Stimulated activated CD8-positive, alpha-beta memory T cell treated with anti-CD3 and anti-CD28 coated beads, Interleukin-2, amount 100 ng/mL, for 48 hours (primary cell): ENCODE measurements around the gene XPR1.
"Not testable (repeated sequence)": the region's sequence is repeated elsewhere in the genome, so short reads cannot be mapped to it uniquely, and the experiment has no call there.

ENCODE experiments used
- DNase-seq, 2 donors: peaks; one replicate each; pipeline ENCODE4 v3.0.0-alpha.2; 2020; ENCODE audit warnings: low read depth in 2 of 2

The XPR1 gene

DNA sequence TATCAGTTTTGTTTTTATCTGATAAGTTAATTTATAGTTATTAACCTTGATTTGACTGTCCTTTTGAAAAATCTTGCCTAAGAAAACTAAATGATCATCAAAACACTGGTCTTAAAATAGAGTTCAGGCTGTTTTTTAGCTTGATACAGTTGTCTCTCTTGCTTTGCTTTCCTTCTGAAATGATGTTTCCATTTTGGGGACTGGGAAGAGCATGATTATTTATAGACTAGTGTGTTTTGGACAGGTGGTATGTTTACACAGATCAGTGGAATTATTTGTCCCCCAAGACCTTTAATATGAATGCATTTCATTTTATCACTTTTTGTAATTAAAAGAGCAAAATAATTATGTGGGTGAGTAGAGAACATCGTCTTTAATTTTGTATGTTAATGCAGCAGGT is 90.8 kb downstream of the XPR1 start:
- no peak for DNase-seq

DNA sequence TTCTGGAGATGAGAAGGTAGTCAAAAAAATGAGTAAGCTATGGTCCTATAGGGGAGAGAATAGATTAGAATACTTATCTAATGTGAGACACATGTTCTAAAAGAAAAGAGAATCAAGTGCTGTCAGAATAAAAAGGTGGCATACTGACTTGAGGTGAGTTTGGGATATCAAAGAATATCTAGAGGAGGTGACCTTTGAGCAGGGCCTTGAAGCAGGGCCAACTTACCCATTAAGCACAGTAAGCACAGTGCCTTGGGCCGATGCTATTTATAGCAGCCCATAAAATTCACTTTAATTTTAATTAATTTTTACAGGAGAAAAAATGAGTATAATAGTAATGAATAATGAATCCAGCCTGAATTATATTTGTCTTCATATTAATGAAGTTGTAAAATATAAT is 92.2 kb downstream of the XPR1 start:
- no peak for DNase-seq

DNA sequence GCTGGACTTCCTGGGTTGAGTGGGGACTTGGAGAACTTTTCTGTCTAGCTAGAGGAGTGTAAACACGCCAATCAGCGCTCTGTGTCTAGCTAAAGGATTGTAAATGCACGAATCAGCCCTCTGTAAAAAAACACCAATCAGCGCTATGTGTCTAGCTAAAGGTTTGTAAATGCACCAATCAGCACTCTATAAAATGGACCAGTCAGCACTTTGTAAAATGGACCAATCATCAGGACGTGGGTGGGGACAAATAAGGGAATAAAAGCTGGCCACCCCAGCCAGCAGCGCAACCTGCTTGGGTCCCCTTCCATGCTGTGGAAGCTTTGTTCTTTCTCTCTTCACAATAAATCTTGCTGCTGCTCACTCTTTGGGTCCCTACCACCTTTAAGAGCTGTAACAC is 94.2 kb downstream of the XPR1 start:
- not testable (repeated sequence) for DNase-seq

DNA sequence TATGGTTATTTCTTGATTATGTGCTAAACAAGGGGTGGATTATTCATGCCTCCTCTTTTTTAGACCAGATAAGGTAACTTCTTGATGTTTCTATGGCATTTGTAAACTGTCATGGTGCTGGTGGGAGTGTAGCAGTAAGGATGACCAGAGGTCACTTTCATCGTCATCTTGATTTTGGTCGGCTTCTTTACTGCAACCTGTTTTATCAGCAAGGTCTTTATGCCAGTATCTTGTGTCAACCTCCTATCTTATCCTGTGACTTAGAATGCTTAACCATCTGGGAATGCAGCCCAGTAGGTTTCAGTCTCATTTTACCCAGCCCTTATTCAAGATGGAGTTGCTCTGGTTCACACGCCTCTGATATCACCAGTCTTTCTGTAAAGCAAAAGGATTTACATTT is 95.9 kb downstream of the XPR1 start:
- DNase-seq: not testable (repeated sequence)

DNA sequence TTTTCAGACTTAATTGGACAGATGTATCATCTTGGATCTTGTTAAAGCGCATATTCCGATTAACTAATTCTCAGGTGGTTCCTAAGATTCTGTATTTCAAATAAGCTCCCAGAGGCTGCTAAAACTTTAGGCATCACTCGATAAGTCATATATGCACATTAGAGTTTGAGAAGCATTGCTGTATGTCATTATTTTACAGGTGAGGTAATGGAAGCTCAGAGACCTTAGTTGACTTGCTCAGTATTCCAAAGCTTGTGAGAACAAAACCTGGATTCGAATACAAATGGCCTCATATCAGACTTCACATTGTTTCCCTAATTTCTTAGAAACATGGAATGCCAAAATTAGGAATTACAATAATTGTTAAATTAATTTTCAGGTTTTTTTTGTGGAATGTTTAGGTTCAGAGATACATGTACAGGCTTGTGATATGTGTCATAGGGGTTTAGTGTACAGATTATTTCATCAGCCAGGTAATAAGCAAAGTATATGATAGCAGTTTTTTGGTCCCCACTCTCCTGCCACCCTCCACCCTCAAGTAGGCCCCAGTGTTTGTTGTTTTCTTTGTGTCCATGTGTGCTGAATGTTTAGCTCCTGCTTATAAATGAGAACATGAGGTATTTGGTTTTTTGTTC is 96.8 kb downstream of the XPR1 start:
- DNase-seq: no peak

DNA sequence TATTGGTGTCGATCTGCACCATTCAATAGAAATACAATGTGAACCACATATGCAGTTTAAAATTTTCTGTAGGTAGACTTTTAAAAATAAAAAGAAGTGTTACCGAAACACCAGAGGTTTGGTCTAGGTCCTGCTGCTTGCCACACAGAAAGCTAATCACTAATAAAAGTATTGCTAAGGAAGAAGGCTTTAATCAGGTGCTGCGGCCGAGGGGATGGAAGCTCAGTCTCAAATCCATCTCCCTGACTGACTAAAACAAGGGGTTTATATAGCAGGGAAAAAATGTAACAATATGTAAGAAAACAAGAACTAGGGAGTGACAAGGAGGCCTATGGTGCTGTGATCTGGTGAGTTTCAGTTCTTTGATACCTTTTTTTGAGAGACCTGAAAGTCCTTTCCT is 99.3 kb downstream of the XPR1 start:
- DNase-seq: no peak

DNA sequence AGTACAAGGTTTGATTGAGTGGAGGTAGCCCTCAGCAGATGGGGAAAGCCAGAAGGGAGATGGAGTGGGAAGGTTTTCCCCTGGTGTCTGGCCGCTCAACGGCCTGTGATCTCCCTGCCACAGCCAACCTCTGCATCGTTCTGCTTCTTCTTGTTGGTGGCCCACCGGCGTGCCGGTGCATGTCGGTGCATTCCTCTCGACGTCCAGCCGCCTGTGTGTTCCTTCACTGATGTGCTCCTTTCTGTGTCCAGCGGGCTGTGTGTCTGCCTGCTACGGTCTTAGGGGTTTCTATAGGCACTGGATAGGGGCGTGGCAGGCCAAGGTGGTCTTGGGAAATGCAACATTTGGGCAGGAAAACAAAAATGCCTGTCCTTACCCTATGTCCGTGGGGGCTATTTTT is 101.0 kb downstream of the XPR1 start:
- no peak for DNase-seq

DNA sequence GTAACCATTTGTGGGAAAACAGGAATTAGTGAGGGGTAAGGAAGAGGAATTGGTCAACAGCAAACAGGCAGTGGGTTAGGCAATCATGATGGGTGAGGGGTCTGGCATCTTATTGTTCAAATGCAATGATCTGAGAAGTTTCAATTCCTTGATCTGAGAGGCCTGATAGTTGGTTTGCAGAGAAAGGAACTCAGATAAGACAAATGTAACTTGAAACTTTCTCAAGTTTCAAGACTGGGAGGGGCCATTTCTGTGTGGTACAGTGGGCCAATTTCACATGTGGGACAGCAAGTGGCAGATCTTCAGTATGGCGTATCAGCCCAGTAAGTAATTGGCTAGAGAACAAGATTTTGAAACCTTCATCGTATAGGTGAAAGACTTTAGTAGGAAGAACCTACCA is 102.5 kb downstream of the XPR1 start:
- no peak for DNase-seq

DNA sequence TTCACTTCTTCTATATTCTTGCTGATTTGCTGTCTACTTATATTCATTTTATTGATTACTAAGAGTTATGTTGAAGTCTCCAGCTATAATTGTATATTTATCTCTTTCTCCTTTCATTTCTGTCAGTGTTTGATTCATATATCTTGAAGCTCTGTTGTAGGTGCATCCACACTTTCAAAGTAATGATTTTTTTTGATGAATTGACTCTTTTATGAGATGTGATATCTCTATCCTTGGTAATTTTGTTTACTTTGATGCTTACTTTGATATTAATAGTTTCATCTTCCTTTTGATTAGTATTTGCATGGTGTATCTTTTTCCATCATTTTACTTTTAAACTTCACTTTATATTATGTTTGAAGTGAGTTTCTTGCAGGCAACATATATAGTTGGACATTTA is 110.8 kb downstream of the XPR1 start:
- no peak for DNase-seq

DNA sequence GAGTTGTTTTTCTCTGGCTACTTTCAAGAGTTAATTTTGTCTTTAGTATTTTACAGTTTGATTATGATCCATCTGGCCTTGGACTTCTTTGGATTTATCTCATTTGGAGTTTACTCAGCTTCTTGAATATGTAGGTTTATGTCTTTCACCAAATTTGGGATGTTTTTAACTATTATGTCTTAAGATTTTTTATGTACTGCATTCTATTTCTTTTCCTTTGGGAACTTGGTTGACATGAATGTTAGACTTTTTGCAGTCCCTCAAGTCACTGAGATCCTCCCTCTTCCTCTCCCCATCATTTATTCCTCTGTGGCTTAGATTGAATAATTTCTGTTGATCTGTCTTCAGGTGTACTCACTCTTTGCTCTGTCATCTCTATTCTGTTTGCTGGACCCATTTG is 112.0 kb downstream of the XPR1 start:
- no peak for DNase-seq

DNA sequence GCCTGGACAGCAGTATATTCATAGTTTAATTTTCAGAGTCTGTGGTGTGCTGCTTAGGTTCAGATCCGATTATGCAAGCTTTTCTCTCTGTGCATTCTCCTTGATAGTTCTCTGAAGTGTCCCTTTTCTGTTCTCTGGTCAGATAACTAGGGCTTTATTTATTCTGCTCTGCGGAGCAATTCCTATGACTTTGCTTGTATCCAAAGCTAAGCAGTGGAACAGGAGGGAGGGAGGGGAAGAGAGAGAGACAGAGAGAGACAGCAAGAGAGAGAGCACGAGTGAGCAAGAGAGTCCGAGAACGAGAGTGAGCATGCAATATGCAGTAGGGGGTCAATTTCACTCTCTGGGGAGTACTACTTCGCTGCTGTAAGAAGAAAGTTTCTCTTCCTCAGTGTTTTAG is 113.3 kb downstream of the XPR1 start:
- no peak for DNase-seq

DNA sequence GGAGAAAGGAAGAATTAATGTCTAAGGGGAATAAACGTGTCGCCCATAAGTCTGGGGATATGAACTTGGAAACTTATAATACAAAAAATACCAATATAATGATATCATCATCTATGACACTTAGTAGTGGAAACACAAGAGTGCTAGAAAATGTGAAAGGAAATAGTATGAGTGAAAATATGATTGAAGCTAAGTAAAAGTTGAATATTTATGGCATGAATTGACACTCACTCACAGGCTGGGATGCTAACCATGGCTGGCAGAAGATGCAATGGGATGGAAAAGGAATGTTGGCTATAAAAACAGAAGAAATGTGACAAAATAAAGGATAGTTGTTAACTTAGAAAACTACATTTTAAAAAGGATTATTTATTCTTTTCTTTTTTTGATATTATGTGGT is 120.1 kb downstream of the XPR1 start:
- DNase-seq: no peak

DNA sequence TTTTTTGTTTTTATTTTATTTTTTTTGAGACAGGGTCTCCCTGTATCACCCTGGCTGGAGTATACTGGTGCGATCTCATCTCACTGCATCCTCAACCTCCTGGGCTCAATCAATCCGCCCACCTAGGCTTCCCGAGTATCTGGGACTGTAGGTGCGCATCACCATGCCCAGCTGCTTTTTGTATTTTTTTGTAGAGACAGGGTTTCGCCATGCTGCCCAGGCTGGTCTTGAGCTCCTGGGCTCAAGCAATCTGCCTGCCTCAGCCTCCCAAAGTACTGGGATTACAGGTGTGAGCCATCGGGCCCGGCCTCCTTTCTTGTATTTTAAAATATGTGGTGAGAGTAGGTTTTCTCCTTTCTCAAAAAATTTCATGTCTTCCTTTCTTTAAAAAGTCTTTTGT is 122.6 kb downstream of the XPR1 start:
- DNase-seq: no peak

DNA sequence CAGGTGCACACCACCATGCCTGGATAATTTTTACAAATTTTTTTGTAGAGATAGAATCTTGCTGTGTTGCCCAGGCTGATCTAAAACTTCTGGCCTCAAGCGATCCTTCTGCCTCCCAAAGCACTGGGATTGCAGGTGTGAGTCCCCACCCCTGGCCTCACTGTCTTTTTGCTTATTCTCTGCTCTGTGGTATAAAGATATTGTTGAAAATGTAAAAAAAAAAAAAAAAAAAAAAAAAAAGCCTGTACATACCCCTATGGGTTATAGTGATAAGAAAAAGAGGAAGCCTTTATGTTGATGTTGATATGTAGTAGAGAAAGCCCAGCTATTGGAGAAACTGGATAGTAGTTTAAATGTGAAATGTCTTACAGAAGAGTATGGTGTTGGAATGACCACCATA is 125.8 kb downstream of the XPR1 start:
- no peak for DNase-seq

DNA sequence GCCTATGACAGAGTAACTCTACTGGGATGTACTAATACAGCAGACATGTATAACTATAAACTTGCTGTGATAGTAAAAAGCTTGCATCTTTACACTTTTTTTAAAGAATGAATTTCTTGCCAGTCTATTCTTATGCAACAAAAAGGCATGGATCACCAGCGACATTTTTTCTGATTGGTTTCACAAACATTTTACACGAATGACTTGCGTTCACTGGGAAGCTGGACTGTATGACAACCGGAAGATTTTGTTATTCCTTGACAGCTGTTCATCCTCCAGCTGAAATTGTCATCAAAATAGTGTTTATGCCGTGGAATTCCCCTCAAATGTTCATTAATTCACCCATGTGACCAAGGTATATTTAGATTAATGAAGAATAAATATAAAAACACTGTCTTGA is 131.0 kb downstream of the XPR1 start:
- no peak for DNase-seq

DNA sequence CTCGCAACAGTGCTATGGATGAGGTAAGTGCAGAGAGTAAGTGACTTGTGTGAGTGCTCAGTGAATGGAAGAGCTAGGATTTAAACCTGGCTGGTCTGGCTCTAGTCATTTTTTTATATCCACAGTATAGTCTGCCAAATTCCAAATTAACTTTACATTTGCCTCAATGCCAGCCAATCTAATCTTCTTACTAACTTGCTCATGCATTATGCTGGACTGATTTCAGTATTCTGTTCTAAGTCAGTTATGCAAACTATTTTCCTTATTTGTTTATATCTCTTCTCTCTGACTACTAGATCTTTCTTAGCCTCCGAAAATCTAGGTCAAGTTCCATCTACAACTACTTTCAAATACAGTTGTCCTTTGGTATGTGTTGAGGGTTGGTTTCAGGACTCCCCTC is 133.3 kb downstream of the XPR1 start:
- DNase-seq: no peak

DNA sequence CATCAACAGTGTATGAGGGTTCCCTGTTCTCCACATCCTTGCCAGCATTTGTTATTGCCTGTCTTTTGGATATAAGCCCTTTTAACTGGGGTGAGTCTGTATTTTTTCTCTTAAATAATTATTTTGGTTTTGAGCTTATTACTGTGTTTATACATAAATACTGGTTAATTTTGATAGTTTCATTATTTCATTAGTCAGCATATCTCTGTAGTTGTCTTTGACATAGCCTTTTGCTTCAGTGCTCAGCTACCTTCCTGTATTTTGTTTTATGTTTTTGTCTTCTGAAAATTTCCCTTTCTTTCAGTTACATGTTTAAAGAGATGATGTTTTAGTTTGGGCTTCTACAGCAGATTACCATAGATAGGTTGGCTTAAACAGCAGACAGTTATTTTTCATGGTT is 138.1 kb downstream of the XPR1 start:
- no peak for DNase-seq

DNA sequence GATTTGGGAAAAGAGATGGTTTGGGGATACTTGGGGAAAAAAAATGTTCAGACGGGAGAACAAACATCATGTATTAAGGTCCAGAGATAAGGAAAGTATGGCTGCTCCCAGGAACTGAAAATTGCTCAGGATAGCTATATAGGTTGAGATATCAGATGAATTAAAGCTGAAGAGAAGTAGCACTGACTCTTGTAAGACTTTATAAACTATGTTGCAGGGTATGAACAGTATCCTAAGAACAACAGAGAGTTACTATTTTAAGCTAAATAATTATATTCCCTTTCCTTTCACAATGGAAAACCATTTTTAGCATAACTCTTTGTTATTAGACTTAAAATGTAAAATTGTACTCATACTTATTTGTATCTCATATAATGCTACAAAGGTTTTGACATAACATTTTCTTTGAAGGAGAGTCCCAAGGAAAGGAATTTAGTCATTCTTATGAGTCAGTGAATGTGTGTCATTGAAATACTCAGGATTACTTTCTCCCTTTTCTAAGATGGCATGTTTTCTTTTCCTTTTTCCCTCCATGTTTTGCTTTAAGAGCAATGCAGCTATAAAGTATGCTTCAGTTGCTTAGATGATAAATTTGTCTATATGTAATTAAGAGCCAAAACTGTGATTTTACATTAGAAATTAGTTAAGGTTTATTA is 141.5 kb downstream of the XPR1 start:
- no peak for DNase-seq

DNA sequence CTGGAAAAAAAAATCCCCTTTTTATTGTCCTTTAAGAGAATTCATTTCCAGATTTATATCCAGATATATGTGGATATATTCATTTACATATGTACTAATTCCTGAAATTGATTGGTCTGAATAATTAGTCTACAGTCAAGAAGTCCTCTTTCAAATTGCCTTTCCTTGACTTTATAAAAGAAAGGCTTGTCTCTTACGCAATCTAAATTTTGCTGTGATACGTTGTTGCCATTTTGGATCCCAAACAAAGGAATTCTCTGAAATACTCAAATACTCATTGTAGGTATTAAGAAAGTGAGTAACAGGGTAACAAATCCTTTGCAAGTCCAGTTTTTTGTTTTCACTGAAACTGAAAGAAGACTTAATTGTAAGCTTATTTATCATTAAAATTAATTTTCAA is 144.0 kb downstream of the XPR1 start:
- DNase-seq: no peak

DNA sequence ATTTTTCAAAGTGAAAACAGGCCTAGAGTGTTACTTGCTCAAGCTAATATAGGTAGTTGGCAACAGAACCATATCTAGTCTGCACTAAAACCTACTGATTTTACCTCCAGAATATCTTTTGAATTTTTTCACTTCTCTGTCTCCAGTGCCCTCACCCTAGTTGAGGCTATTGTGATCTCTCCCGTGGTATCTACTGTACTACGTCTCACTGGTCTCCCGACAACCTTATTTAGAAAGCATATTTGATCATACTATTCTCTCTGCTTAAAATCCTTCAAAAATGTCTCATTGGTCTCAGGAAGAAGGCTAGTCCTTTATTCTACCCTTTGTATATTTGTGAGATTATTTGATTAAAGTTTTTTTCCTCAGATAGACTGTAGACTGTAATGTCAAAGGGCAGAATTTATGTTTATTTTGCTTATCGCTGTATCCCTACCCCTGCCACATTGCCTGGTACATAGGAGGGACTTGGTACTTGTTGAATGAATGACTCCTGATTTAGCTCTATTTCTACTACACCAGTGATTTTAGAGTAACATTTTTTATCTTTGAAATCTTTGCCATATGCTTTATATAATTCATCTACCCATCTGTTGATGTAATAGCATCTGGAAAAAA is 145.4 kb downstream of the XPR1 start:
- DNase-seq: no peak

DNA sequence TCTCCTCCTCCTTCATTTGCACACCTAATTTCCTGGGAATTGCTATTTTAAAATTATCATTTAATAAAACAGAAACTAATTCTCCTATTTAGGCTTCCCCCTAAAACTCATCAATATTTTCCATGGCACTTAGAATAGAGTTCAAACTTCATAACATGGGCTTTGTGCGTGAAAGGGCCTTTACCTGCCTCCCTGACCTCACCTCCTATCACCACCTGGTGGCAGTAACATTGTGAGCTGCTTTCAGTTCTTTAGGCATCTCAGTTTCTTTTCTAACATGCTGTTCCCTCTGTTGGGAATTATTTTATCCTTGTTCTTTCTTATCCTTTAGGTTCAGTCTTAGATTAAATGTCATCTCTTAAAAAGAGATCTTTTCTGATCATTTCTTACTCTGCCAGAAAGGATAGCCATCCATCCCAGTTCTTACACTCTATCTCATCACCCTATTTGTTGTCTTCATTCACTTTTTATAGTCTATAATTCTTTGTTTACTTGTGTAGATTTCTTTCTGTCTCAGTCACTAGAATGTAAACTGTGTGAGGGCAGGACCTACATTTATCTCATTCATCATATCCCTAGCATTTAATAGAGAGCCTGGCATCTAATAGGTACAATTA is 147.1 kb downstream of the XPR1 start:
- DNase-seq: no peak

DNA sequence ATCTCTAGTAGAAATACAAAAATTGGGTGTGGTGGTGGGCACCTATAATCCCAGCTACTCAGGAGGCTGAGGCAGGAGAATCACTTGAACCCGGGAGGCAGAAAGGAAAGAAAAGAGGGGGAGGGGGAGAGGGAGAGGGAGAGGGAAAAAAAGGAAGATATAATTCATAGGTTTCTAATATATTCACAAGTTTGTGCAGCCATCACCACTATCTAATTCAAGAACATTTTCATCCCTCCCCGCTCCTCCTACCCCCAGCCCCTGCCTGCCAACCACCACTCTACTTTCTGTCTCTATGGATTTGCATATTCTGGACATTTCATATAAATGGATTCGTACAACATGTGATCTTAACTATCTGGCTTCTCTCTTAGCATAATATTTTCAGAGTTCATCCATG is 147.8 kb downstream of the XPR1 start:
- DNase-seq: no peak

DNA sequence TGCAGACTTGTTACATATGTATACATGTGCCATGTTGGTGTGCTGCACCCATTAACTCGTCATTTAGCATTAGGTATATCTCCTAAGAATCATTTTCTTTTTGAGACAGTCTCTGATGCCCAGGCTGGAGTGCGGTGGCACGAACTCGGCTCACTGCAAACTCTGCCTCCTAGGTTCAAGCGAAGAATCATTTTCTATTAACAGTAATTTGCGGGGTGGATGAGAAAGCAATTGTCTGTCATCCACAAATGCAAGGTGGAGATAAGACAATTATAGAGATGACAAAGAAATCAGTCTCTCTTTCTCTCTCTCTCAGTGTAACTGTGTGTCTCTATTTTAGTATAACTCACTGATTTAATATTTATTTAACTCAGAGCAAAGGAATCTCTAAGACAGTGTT is 149.9 kb downstream of the XPR1 start:
- no peak for DNase-seq
